Parathyroid adenoma (tissue), 2 donors: ENCODE results near the gene GIMAP5.

ENCODE experiments used
- H2AFZ ChIP-seq: fragments of 300-600 bp; sonication (generic); one replicate; pipeline ENCODE4 v1.7.0; 2017; ENCODE audit warnings: antibody characterized with exemption, mild to moderate bottlenecking
- H3K27ac ChIP-seq: fragments of 300-600 bp; sonication (generic); one replicate; pipeline ENCODE4 v1.7.0; 2017
- H3K27me3 ChIP-seq: fragments of 300-600 bp; sonication (generic); one replicate; pipeline ENCODE4 v1.7.0; 2017; ENCODE audit warnings: low read length; ENCODE audit not compliant: control insufficient read depth, insufficient read depth
- H3K36me3 ChIP-seq: fragments of 300-600 bp; sonication (generic); one replicate; pipeline ENCODE4 v1.7.0; 2017; ENCODE audit warnings: low read length; ENCODE audit not compliant: control insufficient read depth, insufficient read depth
- H3K4me1 ChIP-seq: fragments of 300-600 bp; sonication (generic); one replicate; pipeline ENCODE4 v1.7.0; 2017; ENCODE audit warnings: control low read depth
- H3K4me2 ChIP-seq: fragments of 300-600 bp; sonication (generic); one replicate; pipeline ENCODE4 v1.7.0; 2017; ENCODE audit warnings: low read length
- H3K4me3 ChIP-seq: fragments of 300-600 bp; sonication (generic); one replicate; pipeline ENCODE4 v1.7.0; 2017; ENCODE audit warnings: low read depth, low read length
- H3K79me2 ChIP-seq: fragments of 300-600 bp; sonication (generic); one replicate; pipeline ENCODE4 v1.7.0; 2017; ENCODE audit warnings: control low read depth
- H3K9ac ChIP-seq: fragments of 300-600 bp; sonication (generic); one replicate; pipeline ENCODE4 v1.7.0; 2017; ENCODE audit warnings: mild to moderate bottlenecking
- H3K9me3 ChIP-seq: fragments of 300-600 bp; sonication (generic); one replicate; pipeline ENCODE4 v1.7.0; 2017; ENCODE audit warnings: low read length; ENCODE audit not compliant: control insufficient read depth
- CTCF ChIP-seq: fragments of 300-600 bp; sonication (generic); IDR thresholded peaks from one replicate; pipeline ENCODE4 v1.7.0; 2017; ENCODE audit warnings: antibody characterized with exemption, mild to moderate bottlenecking
- donor health status: primary hyperparathyroidism.

GIMAP5 gene

GRCh38 chr7:150755473-150756099 is 18.4 kb downstream of the GIMAP5 start:
- Histone ChIP-seq H3K4me1 (no peaks in the 10 kb centered on the region), H3K36me3 (no peaks in the 10 kb centered on the region), H2AFZ (no peak overlapping the region), H3K9me3 (no peaks in the 10 kb centered on the region), H3K4me2 (no peak overlapping the region), H3K27me3 (no peaks in the 10 kb centered on the region), H3K4me3 (no peak overlapping the region), H3K9ac (no peak overlapping the region), H3K79me2 (no peaks in the 10 kb centered on the region), H3K27ac (peak overlapping the region; percentile 53)
- no peak for TF ChIP-seq CTCF

GRCh38 chr7:150756166-150756565 is 18.9 kb downstream of the GIMAP5 start:
- Histone ChIP-seq H3K4me1 (no peaks in the 10 kb centered on the region), H3K4me3 (no peak overlapping the region), H3K4me2 (no peak overlapping the region), H3K9ac (no peak overlapping the region), H3K36me3 (no peaks in the 10 kb centered on the region), H3K79me2 (no peaks in the 10 kb centered on the region), H3K27ac (peak overlapping the region; percentile 53), H3K27me3 (no peaks in the 10 kb centered on the region), H2AFZ (no peak overlapping the region), H3K9me3 (no peaks in the 10 kb centered on the region)
- no peak for TF ChIP-seq CTCF

- Histone ChIP-seq H3K9ac (no peak overlapping the region), H2AFZ (no peak overlapping the region), H3K36me3 (no peaks in the 10 kb centered on the region), H3K27ac (no peak overlapping the region), H3K79me2 (no peaks in the 10 kb centered on the region), H3K4me3 (no peak overlapping the region), H3K4me2 (no peak overlapping the region), H3K9me3 (no peaks in the 10 kb centered on the region), H3K27me3 (no peaks in the 10 kb centered on the region), H3K4me1 (no peaks in the 10 kb centered on the region)
- TF ChIP-seq CTCF = peak; percentile 19
Measured at GRCh38 chr7:150756858-150757257, 19.6 kb downstream of the GIMAP5 start.

GRCh38 chr7:150759479-150759878 is 22.3 kb downstream of the GIMAP5 start:
- Histone ChIP-seq H2AFZ (no peak overlapping the region), H3K4me2 (no peak overlapping the region)
- no peak for TF ChIP-seq CTCF

GRCh38 chr7:150766334-150766709 is 29.1 kb downstream of the GIMAP5 start:
- Histone ChIP-seq H3K4me3 (no peak overlapping the region), H3K9me3 (no peaks in the 10 kb centered on the region), H3K27ac (no peak overlapping the region), H3K79me2 (no peaks in the 10 kb centered on the region), H2AFZ (no peak overlapping the region), H3K9ac (no peak overlapping the region), H3K36me3 (no peaks in the 10 kb centered on the region), H3K4me1 (no peaks in the 10 kb centered on the region), H3K4me2 (no peak overlapping the region), H3K27me3 (no peaks in the 10 kb centered on the region)
- TF ChIP-seq CTCF = no peak

More at GRCh38 chr7:150759479-150759878, 22.3 kb downstream of the GIMAP5 start:
- Histone ChIP-seq H3K27ac (no peak overlapping the region), H3K9ac (no peak overlapping the region), H3K79me2 (no peaks in the 10 kb centered on the region), H3K27me3 (no peaks in the 10 kb centered on the region), H3K9me3 (no peaks in the 10 kb centered on the region), H3K4me3 (no peak overlapping the region), H3K4me1 (no peaks in the 10 kb centered on the region), H3K36me3 (no peaks in the 10 kb centered on the region)
